ENCODE results near the gene NIP7. TPM values are rescaled to one million over a fixed set of nuclear protein-coding genes. Genes with fewer than 3 reads are reported as not detected.
A peak's percentile ranks its signal among the peaks of the same experiment; 100 is the strongest.

NIP7 gene
- total and polyA plus RNA-seq, 9 of the 15 experiments (the other 6 are each of a cell fraction or from before 2014, with no cell fraction given): 28.9 to 85.5 (median 72.5) TPM

GRCh38 chr16:69339289-69340094 is at the start of gene NIP7, which contains the start of gene COG8 (continued):
- TF ChIP-seq BCLAF1 (IDR thresholded peaks at IDR 0.05; ENCODE audit: borderline replicate concordance in 1 of 2, control insufficient read depth in 1 of 2, low read depth in 2 of 2, low read length in 1 of 2) (peak in 1 of 2 experiments; percentile 91; a peak in 2 of 4 replicates), BRD9 (IDR thresholded peaks at IDR 0.05; ENCODE audit: low read depth, partially characterized antibody) (peak; percentile 18), BDP1 (IDR thresholded peaks at IDR 0.05; ENCODE audit: insufficient read depth, insufficient read length) (no peak), ZNF232 (CRISPR knock-in tag; IDR thresholded peaks at IDR 0.05) (no peak), RBBP5 (IDR thresholded peaks at IDR 0.05; ENCODE audit: borderline replicate concordance, insufficient read depth, low read length, poor library complexity, severe bottlenecking) (peak; percentile 96), SAFB2 (IDR thresholded peaks at IDR 0.05; ENCODE audit: borderline replicate concordance, low read depth, low read length, severe bottlenecking) (no peak), GATA2 (CRISPR knock-in tag; IDR thresholded peaks at IDR 0.05) (no peak), ZNF263 (CRISPR knock-in tag; IDR thresholded peaks at IDR 0.05; ENCODE audit: borderline replicate concordance) (peak; percentile 24; the same call in 1 of the 2 replicates), OTX1 (CRISPR knock-in tag; IDR thresholded peaks at IDR 0.05) (no peak), PBX2 (CRISPR knock-in tag; IDR thresholded peaks at IDR 0.05; ENCODE audit: low read depth) (no peak), PBX2 (tag; conservative IDR thresholded peaks at IDR 0.05; ENCODE audit: low read depth) (no peak), TBP (optimal IDR thresholded peaks at IDR 0.05; ENCODE audit: low read depth, low read length) (peak; percentile 92), RREB1 (CRISPR knock-in tag; IDR thresholded peaks at IDR 0.05) (0 out of 2 replicates have a peak, but pooled peaks have one; percentile 13), CBFB (CRISPR knock-in tag; IDR thresholded peaks at IDR 0.05) (peak; percentile 22; the same call in 1 of the 2 replicates)

Measured in K562 (cell line).